Measurements from ENCODE around the gene FATE1. TPM values are rescaled to one million over a fixed set of nuclear protein-coding genes. Genes with fewer than 3 reads are reported as not detected.

The FATE1 gene
- total RNA-seq, 1 donor from 2014 or later, result not detected

- Histone ChIP-seq H3K4me3 (ENCODE audit: low read depth, low read length) (no peak overlapping the region), H3K36me3 (ENCODE audit: control insufficient read depth, insufficient read depth, low read length) (no peaks in the 10 kb centered on the region), H3K27me3 (ENCODE audit: control insufficient read depth, insufficient read depth, low read length) (no peaks in the 10 kb centered on the region)
- TF ChIP-seq CTCF (IDR thresholded peaks at IDR 0.05; ENCODE audit: insufficient read depth, low read length, poor library complexity, severe bottlenecking), result no peak
- DNase-seq (ENCODE audit: low read depth), result no peak
These were observed 14.8 kb upstream of the FATE1 start for GRCh38 chrX:151701071-151701470.

- H3K36me3 ChIP-seq (ENCODE audit: control insufficient read depth, insufficient read depth, low read length), result no peaks in the 10 kb centered on the region
- no peaks in the 10 kb centered on the region for H3K27me3 ChIP-seq (ENCODE audit: control insufficient read depth, insufficient read depth, low read length)
- TF ChIP-seq CTCF (IDR thresholded peaks at IDR 0.05; ENCODE audit: insufficient read depth, low read length, poor library complexity, severe bottlenecking), result no peak
- H3K4me3 ChIP-seq (ENCODE audit: low read depth, low read length), result no peak overlapping the region
- DNase-seq (ENCODE audit: low read depth), result no peak
These were observed 14.3 kb upstream of the FATE1 start for GRCh38 chrX:151701531-151701930.

GRCh38 chrX:151702026-151702714, 13.7 kb upstream of the FATE1 start:
- Histone ChIP-seq H3K27me3 (ENCODE audit: control insufficient read depth, insufficient read depth, low read length) (no peaks in the 10 kb centered on the region), H3K4me3 (ENCODE audit: low read depth, low read length) (no peak overlapping the region), H3K36me3 (ENCODE audit: control insufficient read depth, insufficient read depth, low read length) (no peaks in the 10 kb centered on the region)
- DNase-seq (ENCODE audit: low read depth), result no peak
- TF ChIP-seq CTCF (IDR thresholded peaks at IDR 0.05; ENCODE audit: insufficient read depth, low read length, poor library complexity, severe bottlenecking), result no peak

GRCh38 chrX:151702741-151703340, 13.0 kb upstream of the FATE1 start:
- no peaks in the 10 kb centered on the region for H3K27me3 ChIP-seq (ENCODE audit: control insufficient read depth, insufficient read depth, low read length)
- no peak overlapping the region for H3K4me3 ChIP-seq (ENCODE audit: low read depth, low read length)
- no peaks in the 10 kb centered on the region for H3K36me3 ChIP-seq (ENCODE audit: control insufficient read depth, insufficient read depth, low read length)
- TF ChIP-seq CTCF (IDR thresholded peaks at IDR 0.05; ENCODE audit: insufficient read depth, low read length, poor library complexity, severe bottlenecking), result no peak
- DNase-seq (ENCODE audit: low read depth), result no peak

- no peak overlapping the region for H3K4me3 ChIP-seq (ENCODE audit: low read depth, low read length)
- H3K36me3 ChIP-seq (ENCODE audit: control insufficient read depth, insufficient read depth, low read length), result no peaks in the 10 kb centered on the region
- DNase-seq (ENCODE audit: low read depth), result no peak
- TF ChIP-seq CTCF (IDR thresholded peaks at IDR 0.05; ENCODE audit: insufficient read depth, low read length, poor library complexity, severe bottlenecking), result no peak
- H3K27me3 ChIP-seq (ENCODE audit: control insufficient read depth, insufficient read depth, low read length), result no peaks in the 10 kb centered on the region
These were observed 12.3 kb upstream of the FATE1 start for GRCh38 chrX:151703487-151703886.

Measured in kidney epithelial cell (primary cell).